Erythroblast (primary cell): ENCODE data around the gene GAP43.

ENCODE experiments used
- GATA1 ChIP-seq: IDR thresholded peaks from 2 replicates; pipeline ENCODE4 v1.6.1; 2011; ENCODE audit warnings: low read depth, mild to moderate bottlenecking, control low read depth, low read length, moderate library complexity
- POLR2A ChIP-seq: IDR thresholded peaks from 2 replicates; pipeline ENCODE4 v1.6.1; 2011; ENCODE audit warnings: mild to moderate bottlenecking, low read length

DNA sequence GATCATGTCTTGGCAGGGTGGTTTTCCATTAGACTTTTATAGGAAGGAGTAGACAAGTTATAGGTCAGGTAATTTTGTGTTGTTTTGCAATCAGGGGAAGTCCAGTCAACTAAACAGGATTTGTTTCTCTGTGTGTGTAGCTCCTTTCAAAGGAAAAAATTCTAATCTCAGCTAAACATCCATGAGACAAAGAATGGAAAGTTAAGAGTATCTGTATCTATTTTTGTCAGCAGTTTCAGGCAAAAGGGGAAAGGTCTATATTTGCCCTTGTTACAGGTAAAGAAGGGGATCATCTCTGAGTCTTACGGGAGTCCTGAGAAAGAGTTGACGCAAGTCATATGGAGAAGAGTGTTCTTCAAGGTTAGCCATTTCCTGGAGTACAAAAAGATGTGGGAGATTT, 79.3 kb downstream of the GAP43 start:
- TF ChIP-seq POLR2A, result no peak
- no peak for TF ChIP-seq GATA1
